CD1c-positive myeloid dendritic cell (primary cell): ENCODE results near the gene TARS2.

Experiments
- DNase-seq: peaks from one replicate; pipeline ENCODE4 v3.0.0-alpha.2; 2016; ENCODE audit errors: extremely low spot score

The TARS2 gene

GRCh38 chr1:150537732-150538684, 50.8 kb downstream of the TARS2 start:
- no peak for DNase-seq

- DNase-seq = no peak
These were observed 56.4 kb downstream of the TARS2 start for GRCh38 chr1:150543500-150544143.

DNA sequence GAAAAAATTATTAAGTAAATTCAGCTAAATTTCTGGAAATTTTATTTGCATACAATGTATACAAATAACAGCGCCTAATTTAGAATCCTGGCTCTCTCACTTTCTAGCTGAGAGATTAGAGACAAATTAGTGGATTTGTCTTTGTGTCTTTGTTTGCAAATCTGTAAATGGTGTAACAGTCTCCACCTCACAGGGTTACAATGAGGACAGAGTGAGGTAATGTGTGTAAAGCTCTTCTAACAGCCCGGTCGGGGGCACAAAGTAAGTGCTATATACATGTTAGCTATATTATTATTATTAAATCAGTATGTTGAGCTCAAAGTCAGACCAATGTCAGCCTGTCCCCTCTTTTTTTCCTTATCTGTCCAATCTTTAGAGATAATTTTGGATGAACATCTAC, 57.0 kb downstream of the TARS2 start:
- DNase-seq = no peak

- peak; percentile 12 for DNase-seq
These were observed 58.3 kb downstream of the TARS2 start for GRCh38 chr1:150545486-150546032.

DNA sequence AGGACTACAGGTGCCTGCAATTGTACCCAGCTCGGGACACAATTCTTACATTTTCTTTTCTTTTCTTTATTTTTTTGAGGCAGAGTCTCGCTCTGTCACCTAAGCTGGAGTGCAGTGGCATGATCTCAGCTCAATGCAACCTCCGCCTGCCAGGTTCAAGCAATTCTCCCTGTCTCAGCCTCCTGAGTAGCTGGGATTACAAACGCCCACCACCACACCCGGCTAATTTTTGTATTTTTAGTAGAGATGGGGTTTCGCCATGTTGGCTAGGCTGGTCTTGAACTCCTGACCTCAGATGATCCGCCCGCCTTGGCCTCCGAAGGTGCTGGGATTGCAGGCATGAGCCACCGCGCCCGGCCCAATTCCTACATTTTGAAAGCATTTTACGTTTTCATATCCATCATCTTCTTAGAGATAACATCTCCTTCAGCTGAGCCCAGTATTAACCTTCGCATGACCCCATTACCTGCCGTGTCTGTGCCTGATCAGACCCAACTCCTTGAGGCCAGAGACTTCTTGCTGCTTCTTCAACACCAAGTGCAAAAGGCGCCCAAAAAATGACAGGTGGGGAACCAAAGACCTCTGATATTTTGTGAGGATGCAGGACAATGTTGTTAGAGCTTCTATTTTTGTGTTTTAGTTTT, 59.2 kb downstream of the TARS2 start:
- no peak for DNase-seq

DNA sequence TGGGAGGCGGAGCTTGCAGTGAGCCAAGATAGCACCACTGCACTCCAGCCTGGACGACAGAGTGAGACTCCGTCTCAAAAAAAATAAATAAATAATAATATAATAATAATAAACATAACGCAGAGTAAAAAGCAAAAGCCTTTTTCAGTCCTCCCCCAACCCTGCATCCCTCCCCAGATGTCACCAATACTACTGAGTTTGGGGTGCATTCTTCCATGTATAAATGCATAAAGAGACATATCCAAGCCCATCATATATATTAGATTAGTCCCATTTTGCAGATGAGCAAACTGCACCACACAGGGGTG, 61.1 kb downstream of the TARS2 start:
- DNase-seq = no peak

DNA sequence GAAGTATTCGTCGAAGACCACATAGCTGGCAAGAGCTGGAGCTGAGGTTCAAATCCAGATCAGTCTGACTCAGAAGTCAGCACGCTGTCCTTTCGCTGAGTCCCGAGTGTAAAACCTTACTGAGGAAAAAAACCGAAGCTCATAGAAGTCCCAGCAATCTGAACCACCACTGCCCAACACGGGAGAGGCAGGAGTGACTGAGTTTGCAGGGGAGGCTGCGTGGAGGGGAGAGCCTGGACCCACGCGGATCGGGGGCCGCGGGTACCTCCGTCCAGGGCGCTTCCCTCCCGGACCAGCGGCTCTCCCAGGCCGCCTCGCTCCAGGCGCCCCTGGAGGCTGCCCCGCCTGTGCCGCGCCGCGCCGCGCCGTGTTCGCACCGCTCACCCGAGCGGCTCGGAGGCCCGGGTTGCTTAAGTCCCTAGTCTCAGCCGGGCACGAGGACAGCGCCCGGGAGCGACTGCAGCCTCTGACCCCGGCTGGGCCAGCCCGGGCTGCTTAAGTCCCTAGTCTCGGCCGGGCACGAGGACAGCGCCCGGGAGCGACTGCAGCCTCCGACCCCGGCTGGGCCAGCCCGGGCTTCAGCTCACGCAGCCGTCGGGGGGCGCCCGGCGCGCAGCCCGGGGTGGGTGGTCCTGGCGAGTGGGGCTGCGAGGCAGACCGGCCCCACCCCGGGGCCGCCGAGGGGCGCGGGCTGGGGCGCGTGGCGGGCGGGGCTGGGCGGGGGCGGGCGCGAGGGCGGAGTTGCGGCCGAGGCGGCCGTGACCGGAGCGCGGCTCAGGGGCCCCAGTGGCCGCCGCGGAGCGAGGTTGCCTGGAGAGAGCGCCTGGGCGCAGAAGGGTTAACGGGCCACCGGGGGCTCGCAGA, 61.6 kb downstream of the TARS2 start, which contains the start of gene ADAMTSL4:
Gene ADAMTSL4 (plus strand): TSS at position 777 of the 864 bp plus-strand sequence. CDS start 2,881 bp downstream, outside the sequence.
- DNase-seq = peak; percentile 78

DNA sequence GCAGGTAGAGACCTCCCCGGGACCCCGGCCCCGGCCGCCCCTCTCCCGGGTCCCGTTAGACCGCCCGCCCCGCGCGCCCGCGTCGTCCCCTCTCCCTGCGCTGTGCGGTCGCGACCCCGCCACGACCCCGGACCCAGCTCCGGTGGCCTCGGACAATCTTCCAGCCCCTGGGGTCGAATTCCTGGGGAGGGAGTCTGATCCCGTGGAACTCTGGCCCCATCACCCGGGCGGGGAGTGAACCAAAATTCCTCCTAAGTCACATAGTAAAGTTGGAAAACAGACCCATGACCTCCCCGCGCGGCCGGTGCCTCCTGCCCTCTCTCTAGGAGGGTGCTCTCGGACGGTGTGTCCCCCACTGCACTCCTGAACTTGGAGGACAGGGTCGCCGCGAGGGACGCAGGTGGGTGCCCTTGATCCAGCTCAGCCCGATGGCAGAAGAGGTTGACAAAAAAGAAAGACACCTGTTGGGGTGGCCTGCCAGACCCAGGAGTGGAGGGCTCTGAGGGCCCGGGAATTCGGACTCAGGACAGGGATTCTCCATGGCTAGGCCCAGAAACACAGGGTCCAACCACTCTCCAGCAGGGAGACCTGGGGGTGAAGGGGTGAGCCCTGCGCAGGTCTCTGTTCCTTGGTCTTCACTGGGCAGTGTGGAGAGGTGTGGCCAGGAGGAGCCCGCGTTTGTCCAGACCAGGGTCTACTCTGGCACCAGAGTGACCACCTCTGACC, 62.4 kb downstream of the TARS2 start:
- no peak for DNase-seq

GRCh38 chr1:150550222-150551050, 63.2 kb downstream of the TARS2 start:
- peak; percentile 35 for DNase-seq

DNA sequence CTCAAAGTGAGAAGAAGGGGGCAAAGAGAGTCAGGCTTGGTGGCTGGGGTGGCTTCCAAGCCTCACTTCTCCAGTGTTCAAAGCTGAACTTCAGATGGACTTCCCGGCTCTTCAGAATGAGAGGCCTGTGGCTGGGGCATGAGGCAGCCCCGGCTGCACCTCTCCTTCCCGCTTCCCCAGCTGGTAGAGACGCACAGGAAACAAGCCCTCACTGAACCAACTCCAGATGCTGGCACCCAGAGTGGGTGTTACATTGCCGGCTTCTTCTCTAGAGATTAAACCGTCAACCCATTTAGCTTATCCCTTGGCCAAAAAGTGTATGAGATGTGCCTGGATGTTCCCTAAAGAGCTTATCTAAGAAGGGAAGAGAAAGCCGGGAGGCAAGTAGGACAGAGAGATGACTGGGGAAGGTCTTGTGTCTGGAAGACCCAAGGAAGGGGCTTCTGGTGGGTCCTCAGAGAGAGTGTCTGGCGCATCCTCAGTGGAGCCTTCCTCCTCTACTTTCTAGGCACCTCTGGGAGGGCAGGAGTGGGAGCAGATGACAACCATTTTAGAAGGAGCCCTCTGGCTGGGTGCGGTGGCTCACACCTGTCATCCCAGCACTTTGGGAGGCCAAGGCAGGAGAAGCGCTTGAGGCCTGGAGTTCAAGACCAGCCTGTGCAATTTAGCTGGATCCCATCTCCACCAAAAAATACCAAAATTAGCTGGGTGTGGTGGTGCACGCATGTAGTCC, 64.0 kb downstream of the TARS2 start:
- peak; percentile 76 for DNase-seq

GRCh38 chr1:150551784-150552127, 64.5 kb downstream of the TARS2 start:
- peak; percentile 9 for DNase-seq

- DNase-seq = peak; percentile 94
These were observed 65.1 kb downstream of the TARS2 start for GRCh38 chr1:150552128-150552910.

DNA sequence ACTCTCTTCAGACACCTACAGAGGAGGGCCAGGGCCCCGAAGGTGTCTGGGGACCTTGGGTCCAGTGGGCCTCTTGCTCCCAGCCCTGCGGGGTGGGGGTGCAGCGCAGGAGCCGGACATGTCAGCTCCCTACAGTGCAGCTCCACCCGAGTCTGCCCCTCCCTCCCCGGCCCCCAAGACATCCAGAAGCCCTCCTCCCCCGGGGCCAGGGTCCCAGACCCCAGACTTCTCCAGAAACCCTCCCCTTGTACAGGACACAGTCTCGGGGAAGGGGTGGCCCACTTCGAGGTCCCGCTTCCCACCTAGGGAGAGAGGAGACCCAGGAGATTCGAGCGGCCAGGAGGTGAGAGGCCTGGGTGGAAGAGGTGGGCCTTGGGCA, 65.7 kb downstream of the TARS2 start:
- no peak for DNase-seq

GRCh38 chr1:150553392-150554085, 66.3 kb downstream of the TARS2 start:
- no peak for DNase-seq

GRCh38 chr1:150554086-150554452, 66.8 kb downstream of the TARS2 start:
- no peak for DNase-seq

GRCh38 chr1:150555198-150555970, 68.2 kb downstream of the TARS2 start:
- no peak for DNase-seq
